GM10248 (cell line): ENCODE measurements around the gene NNAT.

Experiments
- CTCF ChIA-PET: fragments of 300-600 bp; sonication (Branson Sonifier 250); formaldehyde crosslinking; extraction: SDS; loops from one replicate; lab custom pipeline; 2021; ENCODE audit warnings: antibody characterized with exemption; lab: Yijun Ruan, JAX
- POLR2A ChIA-PET: fragments of 350-650 bp; sonication (Branson Sonifier 250); formaldehyde crosslinking; extraction: SDS; loops from one replicate; lab custom pipeline; 2020; ENCODE audit warnings: antibody characterized with exemption; lab: Yijun Ruan, JAX
- DNase-seq: peaks from one replicate; pipeline ENCODE4 v3.0.0; 2012; ENCODE audit errors: extremely low spot score
- CTCF ChIP-seq: IDR thresholded peaks from 2 replicates; pipeline ENCODE4 v1.5.1; 2012; ENCODE audit warnings: mild to moderate bottlenecking, low read depth; ENCODE audit errors: extremely low read depth, missing control alignments, control extremely low read depth

The NNAT gene

DNA sequence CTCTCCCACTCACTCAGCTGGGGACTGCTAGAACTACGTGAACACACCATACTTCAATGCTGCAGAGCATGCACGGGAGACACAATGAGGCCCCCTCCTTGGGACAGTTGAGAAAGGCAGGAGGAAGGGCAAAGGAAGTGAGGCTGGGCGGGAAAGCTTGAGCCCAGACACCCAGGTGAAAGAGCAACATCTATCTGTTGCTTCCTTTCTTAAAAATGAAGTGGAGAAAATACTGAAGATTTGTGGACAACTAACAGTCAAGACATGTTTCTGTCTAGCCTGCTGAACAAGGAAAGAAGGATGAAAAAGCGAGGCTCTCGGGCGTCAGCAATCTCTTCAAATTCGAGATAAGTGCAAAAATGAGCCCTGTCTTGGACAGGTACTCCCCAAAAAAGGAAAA, 3.0 kb upstream of the NNAT start:
- TF ChIP-seq CTCF = no peak
- ChIA-PET POLR2A (no interaction called here), CTCF (interaction anchor here (1.4 kb wide), 1 partner anchor 248 kb away, joined by 3 read pairs; no protein-coding TSS in a partner anchor)
- DNase-seq = no peak

- TF ChIP-seq CTCF = no peak
- no peak for DNase-seq
- ChIA-PET CTCF (interaction anchor here (0.7 kb wide), 1 partner anchor 250 kb away, joined by 3 read pairs; no protein-coding TSS in a partner anchor), POLR2A (no interaction called here)
Observed at GRCh38 chr20:37518606-37519507, 2.2 kb upstream of the NNAT start.

DNA sequence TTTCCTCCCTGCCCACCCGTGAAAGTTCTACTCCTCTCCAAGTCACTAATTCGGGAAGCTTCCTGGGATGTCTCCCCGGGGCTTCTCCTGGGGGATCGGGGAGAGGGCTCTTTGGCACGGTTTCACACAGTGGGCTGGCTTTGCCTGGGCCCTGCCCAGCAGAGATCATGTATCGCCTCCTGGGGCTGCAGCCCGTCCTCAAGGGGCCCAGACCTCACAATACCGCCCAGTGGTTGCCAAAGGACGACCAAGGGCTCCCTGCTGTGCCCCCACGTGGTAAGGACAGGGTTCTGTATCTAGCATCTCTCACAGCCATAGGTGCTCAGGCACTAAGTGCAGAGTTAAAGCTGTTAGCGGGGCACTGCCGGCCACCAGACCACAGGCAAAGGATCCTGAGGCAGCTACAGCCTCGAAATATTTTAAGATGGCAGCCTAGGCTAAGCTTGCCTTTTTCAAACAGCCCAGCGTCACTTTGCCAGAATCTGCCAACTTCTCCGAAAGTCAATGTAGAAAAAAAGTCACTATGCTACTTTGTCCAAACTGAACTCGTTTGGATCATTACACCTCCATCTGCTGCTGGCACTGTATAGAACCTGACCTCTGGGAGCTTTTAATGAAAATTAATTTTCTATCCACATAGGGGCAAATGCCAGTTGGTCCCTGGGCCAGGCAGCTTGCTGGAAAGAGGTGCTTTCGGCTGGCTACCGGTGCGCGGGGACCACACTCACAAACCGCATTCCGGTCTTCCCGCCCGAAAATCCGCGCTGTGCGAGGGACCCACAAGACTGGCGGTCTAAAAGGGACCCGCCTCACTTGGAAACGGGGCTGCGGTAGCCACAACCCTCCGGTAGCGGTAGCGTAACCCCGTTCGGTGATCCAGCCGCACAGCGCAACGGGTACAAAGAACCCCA, 1.3 kb upstream of the NNAT start:
- no peak for DNase-seq
- ChIA-PET CTCF (interaction anchor here (0.7 to 1.4 kb wide), 2 partner anchors 251 to 328 kb away, joined by 3 read pairs; no protein-coding TSS in a partner anchor), POLR2A (no interaction called here)
- TF ChIP-seq CTCF = no peak

DNA sequence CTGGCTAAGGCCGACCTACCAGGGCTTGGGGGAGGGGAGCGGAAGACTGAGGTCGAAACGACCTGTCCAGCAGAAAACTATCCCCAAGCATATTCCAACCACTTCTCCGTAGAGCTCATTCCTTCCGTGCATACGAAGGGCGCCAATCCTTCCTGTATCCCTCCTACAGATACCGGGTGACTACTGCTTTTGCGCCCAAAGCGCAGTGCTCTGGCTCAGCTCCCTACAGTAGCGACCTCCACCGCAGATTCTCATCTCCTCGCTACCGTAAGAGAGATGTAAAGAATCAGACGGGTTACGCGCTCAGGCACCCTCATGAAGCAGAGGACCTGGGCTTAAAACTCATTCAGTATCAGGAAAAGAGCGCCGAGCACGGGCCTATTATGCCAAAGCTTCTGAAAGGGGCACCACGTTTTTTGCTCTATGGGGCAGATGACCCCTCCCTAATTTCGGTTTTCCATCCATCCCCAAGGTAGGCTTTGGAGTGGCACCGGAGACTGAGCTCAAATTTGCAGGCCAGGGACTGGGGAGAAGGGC, 563 bp upstream of the NNAT start:
- no peak for TF ChIP-seq CTCF
- POLR2A ChIA-PET = no interaction called here
- CTCF ChIA-PET = interaction anchor here (1.4 kb wide), 1 partner anchor 329 kb away, joined by 3 read pairs; no protein-coding TSS in a partner anchor
- DNase-seq = no peak

GRCh38 chr20:37522260-37523011, 1.4 kb downstream of the NNAT start:
- no peak for DNase-seq
- ChIA-PET POLR2A (no interaction called here), CTCF (no interaction called here)
- TF ChIP-seq CTCF = no peak
